ENCODE measurements around the gene ALKBH7. TPM values are rescaled to one million over a fixed set of nuclear protein-coding genes. Genes with fewer than 3 reads are reported as not detected.
"Not testable (repeated sequence)": the region's sequence is repeated elsewhere in the genome, so short reads cannot be mapped to it uniquely, and the experiment has no call there.

Gene ALKBH7
- total RNA-seq, 1 donor from 2014 or later, result 58.4 TPM

DNA sequence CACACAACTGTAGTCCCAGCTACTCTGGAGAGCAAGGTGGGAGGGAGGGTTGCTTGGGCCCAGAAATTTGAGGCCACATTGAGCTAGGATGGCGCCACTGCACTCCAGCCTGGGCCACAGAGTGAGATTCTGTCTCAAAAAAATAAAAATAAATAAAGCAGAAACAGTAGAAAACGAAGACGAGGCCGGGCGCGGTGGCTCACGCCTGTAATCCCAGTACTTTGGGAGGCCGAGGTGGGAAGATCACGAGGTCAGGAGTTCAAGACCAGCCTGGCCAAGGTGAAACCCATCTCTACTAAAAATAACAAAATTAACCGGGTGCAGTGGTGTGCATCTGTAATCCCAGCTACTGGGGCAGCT, 11.8 kb upstream of the ALKBH7 start:
- not testable (repeated sequence) for H3K9me3 ChIP-seq (ENCODE audit: insufficient read depth, low read depth, low read length); FAIRE-seq; H3K36me3 ChIP-seq (ENCODE audit: insufficient read depth, low read length); H4K20me1 ChIP-seq (ENCODE audit: insufficient read depth, low read length); H3K27ac Mint-ChIP-seq (ENCODE audit: unreplicated experiment); H3K9me3 Mint-ChIP-seq (ENCODE audit: unreplicated experiment); H3K4me1 Mint-ChIP-seq (ENCODE audit: low read depth, unreplicated experiment); DNase-seq (ENCODE audit: low read depth); H3K4me1 ChIP-seq (ENCODE audit: insufficient read depth, low read length); H3K27ac ChIP-seq (ENCODE audit: low read depth, low read length); H3K27me3 ChIP-seq (ENCODE audit: insufficient read depth, low read length); H3K27me3 Mint-ChIP-seq (ENCODE audit: low read depth, unreplicated experiment); H3K36me3 Mint-ChIP-seq (ENCODE audit: low read depth, unreplicated experiment)
- H3K4me2 ChIP-seq (ENCODE audit: low read length), result peak overlapping the region; percentile 91
- peak overlapping the region; percentile 82 for H3K9ac ChIP-seq (ENCODE audit: low read length)
- peak overlapping the region; percentile 72 for H2AFZ ChIP-seq (ENCODE audit: low read depth, low read length)
- H3K79me2 ChIP-seq (ENCODE audit: insufficient read depth, low read length), result peaks cover 17% of the 10 kb centered on the region
- H3K4me3 ChIP-seq (ENCODE audit: insufficient read depth, low read depth, low read length), result peak overlapping the region; percentile 58
- peak overlapping the region; percentile 91 for H3K4me3 Mint-ChIP-seq (ENCODE audit: unreplicated experiment)

- TF ChIP-seq, protein P1, sequence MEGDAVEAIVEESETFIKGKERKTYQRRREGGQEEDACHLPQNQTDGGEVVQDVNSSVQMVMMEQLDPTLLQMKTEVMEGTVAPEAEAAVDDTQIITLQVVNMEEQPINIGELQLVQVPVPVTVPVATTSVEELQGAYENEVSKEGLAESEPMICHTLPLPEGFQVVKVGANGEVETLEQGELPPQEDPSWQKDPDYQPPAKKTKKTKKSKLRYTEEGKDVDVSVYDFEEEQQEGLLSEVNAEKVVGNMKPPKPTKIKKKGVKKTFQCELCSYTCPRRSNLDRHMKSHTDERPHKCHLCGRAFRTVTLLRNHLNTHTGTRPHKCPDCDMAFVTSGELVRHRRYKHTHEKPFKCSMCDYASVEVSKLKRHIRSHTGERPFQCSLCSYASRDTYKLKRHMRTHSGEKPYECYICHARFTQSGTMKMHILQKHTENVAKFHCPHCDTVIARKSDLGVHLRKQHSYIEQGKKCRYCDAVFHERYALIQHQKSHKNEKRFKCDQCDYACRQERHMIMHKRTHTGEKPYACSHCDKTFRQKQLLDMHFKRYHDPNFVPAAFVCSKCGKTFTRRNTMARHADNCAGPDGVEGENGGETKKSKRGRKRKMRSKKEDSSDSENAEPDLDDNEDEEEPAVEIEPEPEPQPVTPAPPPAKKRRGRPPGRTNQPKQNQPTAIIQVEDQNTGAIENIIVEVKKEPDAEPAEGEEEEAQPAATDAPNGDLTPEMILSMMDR (IDR thresholded peaks at IDR 0.05; ENCODE audit: insufficient read depth, low read depth, low read length), result no peak
- TF ChIP-seq EZH2 (IDR thresholded peaks at IDR 0.05; ENCODE audit: insufficient read depth, low read length), result no peak
- H3K4me3 ChIP-seq (ENCODE audit: insufficient read depth, low read depth, low read length), result peak overlapping the region; percentile 58
- H3K9ac ChIP-seq (ENCODE audit: low read length), result peak overlapping the region; percentile 82
- peak overlapping the region; percentile 72 for H2AFZ ChIP-seq (ENCODE audit: low read depth, low read length)
- Mint-ChIP-seq H3K4me1 (ENCODE audit: low read depth, unreplicated experiment) (no peaks in the 10 kb centered on the region), H3K4me3 (ENCODE audit: unreplicated experiment) (peak overlapping the region; percentile 91), H3K9me3 (ENCODE audit: unreplicated experiment) (no peaks in the 10 kb centered on the region), H3K27me3 (ENCODE audit: low read depth, unreplicated experiment) (no peaks in the 10 kb centered on the region), H3K27ac (ENCODE audit: unreplicated experiment) (peak overlapping the region; percentile 62), H3K36me3 (ENCODE audit: low read depth, unreplicated experiment) (peaks cover 14% of the 10 kb centered on the region)
- H3K79me2 ChIP-seq (ENCODE audit: insufficient read depth, low read length), result peaks cover 17% of the 10 kb centered on the region
- H3K36me3 ChIP-seq (ENCODE audit: insufficient read depth, low read length), result peaks cover 5% of the 10 kb centered on the region
- no peaks in the 10 kb centered on the region for H4K20me1 ChIP-seq (ENCODE audit: insufficient read depth, low read length)
- DNase-seq (ENCODE audit: low read depth) (no peak), FAIRE-seq (no peak)
- peak overlapping the region; percentile 91 for H3K4me2 ChIP-seq (ENCODE audit: low read length)
- no peaks in the 10 kb centered on the region for H3K27me3 ChIP-seq (ENCODE audit: insufficient read depth, low read length)
- peak overlapping the region; percentile 49 for H3K27ac ChIP-seq (ENCODE audit: low read depth, low read length)
- no peaks in the 10 kb centered on the region for H3K9me3 ChIP-seq (ENCODE audit: insufficient read depth, low read depth, low read length)
- peaks cover 4% of the 10 kb centered on the region for H3K4me1 ChIP-seq (ENCODE audit: insufficient read depth, low read length)
These were observed 10.6 kb upstream of the ALKBH7 start for GRCh38 chr19:6362027-6362350.

- Histone ChIP-seq H3K9ac (ENCODE audit: low read length) (peak overlapping the region; percentile 82), H3K79me2 (ENCODE audit: insufficient read depth, low read length) (peaks cover 17% of the 10 kb centered on the region), H2AFZ (ENCODE audit: low read depth, low read length) (peak overlapping the region; percentile 72), H3K4me1 (ENCODE audit: insufficient read depth, low read length) (peaks cover 4% of the 10 kb centered on the region), H3K4me3 (ENCODE audit: insufficient read depth, low read depth, low read length) (peak overlapping the region; percentile 58), H3K9me3 (ENCODE audit: insufficient read depth, low read depth, low read length) (no peaks in the 10 kb centered on the region), H3K4me2 (ENCODE audit: low read length) (peak overlapping the region; percentile 91), H4K20me1 (ENCODE audit: insufficient read depth, low read length) (no peaks in the 10 kb centered on the region), H3K27ac (ENCODE audit: low read depth, low read length) (peak overlapping the region; percentile 49), H3K36me3 (ENCODE audit: insufficient read depth, low read length) (peaks cover 5% of the 10 kb centered on the region), H3K27me3 (ENCODE audit: insufficient read depth, low read length) (no peaks in the 10 kb centered on the region)
- H3K27ac Mint-ChIP-seq (ENCODE audit: unreplicated experiment), result peak overlapping the region; percentile 23
- H3K36me3 Mint-ChIP-seq (ENCODE audit: low read depth, unreplicated experiment), result peaks cover 14% of the 10 kb centered on the region
- H3K9me3 Mint-ChIP-seq (ENCODE audit: unreplicated experiment), result no peaks in the 10 kb centered on the region
- peak overlapping the region; percentile 91 for H3K4me3 Mint-ChIP-seq (ENCODE audit: unreplicated experiment)
- TF ChIP-seq, protein P1 (IDR thresholded peaks at IDR 0.05; ENCODE audit: insufficient read depth, low read depth, low read length), result no peak
- TF ChIP-seq EZH2 (IDR thresholded peaks at IDR 0.05; ENCODE audit: insufficient read depth, low read length), result no peak
- FAIRE-seq (no peak), DNase-seq (ENCODE audit: low read depth) (no peak)
- no peaks in the 10 kb centered on the region for H3K27me3 Mint-ChIP-seq (ENCODE audit: low read depth, unreplicated experiment)
- H3K4me1 Mint-ChIP-seq (ENCODE audit: low read depth, unreplicated experiment), result no peaks in the 10 kb centered on the region
These were observed 10.2 kb upstream of the ALKBH7 start for GRCh38 chr19:6362351-6362801.

All from astrocyte (in vitro differentiated cells and primary cell).